CD4-positive, alpha-beta T cell treated with Interleukin-15 for 1 hour (primary cell): Measurements from ENCODE around the gene ITPR2.
A peak's percentile ranks its signal among the peaks of the same experiment; 100 is the strongest.

Source experiments
- DNase-seq: peaks from one replicate; pipeline ENCODE4 v3.0.0-alpha.2; 2020

ITPR2 gene

GRCh38 chr12:26374934-26375680, 457.9 kb downstream of the ITPR2 start:
- no peak for DNase-seq

GRCh38 chr12:26373606-26374495, 459.1 kb downstream of the ITPR2 start:
- DNase-seq = no peak

- DNase-seq = no peak
Measured at GRCh38 chr12:26372866-26373265, 460.1 kb downstream of the ITPR2 start.

- no peak for DNase-seq
Measured at GRCh38 chr12:26370098-26370497, 462.9 kb downstream of the ITPR2 start.

- DNase-seq = no peak
Measured at GRCh38 chr12:26369588-26369987, 463.4 kb downstream of the ITPR2 start.

GRCh38 chr12:26367991-26368730, 464.8 kb downstream of the ITPR2 start:
- no peak for DNase-seq

- DNase-seq = no peak
Measured at GRCh38 chr12:26361964-26362363, 471.0 kb downstream of the ITPR2 start.

GRCh38 chr12:26360062-26360461, 472.9 kb downstream of the ITPR2 start:
- no peak for DNase-seq

GRCh38 chr12:26359576-26359975, 473.4 kb downstream of the ITPR2 start:
- DNase-seq = no peak

- DNase-seq = no peak
Measured at GRCh38 chr12:26358651-26359050, 474.3 kb downstream of the ITPR2 start.

- DNase-seq = no peak
Measured at GRCh38 chr12:26347300-26347699, 485.7 kb downstream of the ITPR2 start.

GRCh38 chr12:26346736-26347135, 486.3 kb downstream of the ITPR2 start:
- no peak for DNase-seq

- DNase-seq = no peak
Measured at GRCh38 chr12:26345471-26346003, 487.5 kb downstream of the ITPR2 start.

- no peak for DNase-seq
Measured at GRCh38 chr12:26341491-26341890, 491.5 kb downstream of the ITPR2 start.

GRCh38 chr12:26340649-26341048, 492.3 kb downstream of the ITPR2 start:
- peak; percentile 29 for DNase-seq

GRCh38 chr12:26339976-26340375, 493.0 kb downstream of the ITPR2 start:
- DNase-seq = no peak

- no peak for DNase-seq
Measured at GRCh38 chr12:26338586-26339572, 494.1 kb downstream of the ITPR2 start.

GRCh38 chr12:26335651-26336050, 497.3 kb downstream of the ITPR2 start:
- no peak for DNase-seq

- DNase-seq = no peak
Measured at GRCh38 chr12:26334621-26335124, 498.3 kb downstream of the ITPR2 start.

GRCh38 chr12:26331960-26332359, 501.0 kb downstream of the ITPR2 start:
- DNase-seq = no peak

- no peak for DNase-seq
Measured at GRCh38 chr12:26331136-26331535, 501.9 kb downstream of the ITPR2 start.
